C4-2B (cell line): ENCODE measurements around the gene PGAP3.
A peak's percentile ranks its signal among the peaks of the same experiment; 100 is the strongest.

Experiments used
- H3K27ac ChIP-seq: fragments of 450-650 bp; 2 replicates; pipeline ENCODE4 v1.5.1; 2017
- CTCF ChIP-seq: fragments of 450-650 bp; conservative IDR thresholded peaks from 2 replicates; pipeline ENCODE4 v1.5.1; 2017; ENCODE audit warnings: mild to moderate bottlenecking
- ZFX ChIP-seq: fragments of 450-650 bp; IDR thresholded peaks from 2 replicates; pipeline ENCODE4 v1.6.1; 2017

PGAP3 gene

GRCh38 chr17:39666231-39666600 is 21.6 kb downstream of the PGAP3 start:
- TF ChIP-seq CTCF, result no peak
- TF ChIP-seq ZFX, result no peak
- no peak overlapping the region for H3K27ac ChIP-seq

DNA sequence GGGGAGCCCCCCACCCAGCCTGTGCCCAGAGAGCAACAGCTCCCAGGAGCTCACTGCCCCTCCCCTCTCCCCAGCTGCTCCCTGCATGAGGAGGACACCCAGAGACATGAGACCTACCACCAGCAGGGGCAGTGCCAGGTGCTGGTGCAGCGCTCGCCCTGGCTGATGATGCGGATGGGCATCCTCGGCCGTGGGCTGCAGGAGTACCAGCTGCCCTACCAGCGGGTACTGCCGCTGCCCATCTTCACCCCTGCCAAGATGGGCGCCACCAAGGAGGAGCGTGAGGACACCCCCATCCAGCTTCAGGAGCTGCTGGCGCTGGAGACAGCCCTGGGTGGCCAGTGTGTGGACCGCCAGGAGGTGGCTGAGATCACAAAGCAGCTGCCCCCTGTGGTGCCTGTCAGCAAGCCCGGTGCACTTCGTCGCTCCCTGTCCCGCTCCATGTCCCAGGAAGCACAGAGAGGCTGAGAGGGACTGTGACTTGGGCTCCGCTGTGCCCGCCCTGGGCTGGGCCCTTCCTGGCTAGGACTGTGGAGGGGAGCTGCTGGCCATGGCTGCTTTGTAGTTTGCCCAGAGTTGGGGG is 22.1 kb downstream of the PGAP3 start:
- TF ChIP-seq CTCF (no peak), ZFX (no peak)
- no peak overlapping the region for H3K27ac ChIP-seq

DNA sequence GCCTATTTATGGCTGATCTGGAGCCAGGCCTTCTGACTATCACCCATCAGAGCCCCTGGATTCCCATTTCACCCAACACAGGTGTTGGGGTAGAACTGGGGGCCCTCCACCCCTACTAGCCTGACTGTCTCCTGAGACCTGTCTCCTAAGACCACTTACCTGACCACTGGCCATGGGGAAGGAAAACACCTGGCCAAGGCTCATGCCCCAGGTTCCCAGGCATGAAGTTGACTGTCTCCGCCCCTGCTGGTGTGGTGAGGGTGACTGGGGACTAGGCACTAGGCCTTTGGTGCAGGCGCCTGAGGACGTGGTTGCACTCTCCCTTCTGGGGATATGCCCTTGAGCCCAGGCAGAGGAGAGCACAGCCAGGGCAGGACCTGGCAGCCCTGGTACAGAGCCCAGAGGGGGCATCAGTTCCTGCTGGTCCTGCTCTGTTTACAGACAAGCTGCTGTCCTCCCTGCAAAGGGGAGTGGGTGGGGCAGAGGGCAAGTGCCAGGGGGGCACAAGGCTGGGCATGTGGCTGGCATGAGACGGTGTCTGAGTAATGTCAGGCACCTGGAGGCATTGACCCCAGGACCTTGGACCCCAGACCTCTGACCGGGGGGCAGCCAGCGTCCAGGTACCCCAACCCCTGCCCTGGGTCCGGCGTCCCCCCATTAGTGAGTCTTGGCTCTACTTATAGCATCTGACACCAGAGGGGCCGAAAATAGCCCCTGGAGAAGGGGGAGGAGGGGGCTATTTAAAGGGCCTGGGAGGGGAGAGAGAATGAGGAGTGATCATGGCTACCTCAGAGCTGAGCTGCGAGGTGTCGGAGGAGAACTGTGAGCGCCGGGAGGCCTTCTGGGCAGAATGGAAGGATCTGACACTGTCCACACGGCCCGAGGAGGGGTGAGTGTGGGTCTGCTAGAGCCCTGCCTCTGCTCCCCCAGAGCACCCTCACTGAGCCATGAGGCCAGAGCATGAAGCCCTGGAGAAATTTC is 23.0 kb downstream of the PGAP3 start, which contains the start of gene TCAP:
TSS of gene TCAP (plus strand) at position 769 of the 981 bp plus-strand sequence. CDS start at position 780, 11 bp downstream.
- H3K27ac ChIP-seq, result peak within 1 kb of the TSS; percentile 30
- TF ChIP-seq ZFX, result no peak
- TF ChIP-seq CTCF, result no peak

GRCh38 chr17:39663688-39664580 is 23.9 kb downstream of the PGAP3 start:
- peak overlapping the region; percentile 30 for H3K27ac ChIP-seq
- TF ChIP-seq CTCF (no peak), ZFX (no peak)

GRCh38 chr17:39663340-39663687 is 24.5 kb downstream of the PGAP3 start:
- peak overlapping the region; percentile 30 for H3K27ac ChIP-seq
- TF ChIP-seq ZFX (no peak), CTCF (no peak)

- TF ChIP-seq CTCF (no peak), ZFX (no peak)
- H3K27ac ChIP-seq, result peak overlapping the region; percentile 30; the same call in 1 of the 2 replicates
These were observed 25.1 kb downstream of the PGAP3 start for GRCh38 chr17:39662551-39663339.
